Stimulated activated naive CD8-positive, alpha-beta T cell treated with anti-CD3 and anti-CD28 coated beads, Interleukin-15, Interleukin-2, amounts not matched to agents 100 ng/mL and 50 ng/mL, for 24 hours (primary cell): ENCODE data around the gene INPP5J.
A peak's percentile ranks its signal among the peaks of the same experiment; 100 is the strongest.

ENCODE experiments used
- H3K27ac Mint-ChIP-seq: one replicate; pipeline ENCODE4 v1.8.0; 2021; ENCODE audit warnings: mild to moderate bottlenecking, mixed read lengths
- H3K27me3 Mint-ChIP-seq: one replicate; pipeline ENCODE4 v1.8.0; 2021; ENCODE audit warnings: mixed read lengths
- H3K36me3 Mint-ChIP-seq: one replicate; pipeline ENCODE4 v1.8.0; 2021; ENCODE audit warnings: low read depth, mixed read lengths
- H3K4me1 Mint-ChIP-seq: one replicate; pipeline ENCODE4 v1.8.0; 2021; ENCODE audit warnings: low read depth, mixed read lengths
- H3K4me3 Mint-ChIP-seq: one replicate; pipeline ENCODE4 v1.8.0; 2021; ENCODE audit warnings: mild to moderate bottlenecking, mixed read lengths
- H3K9me3 Mint-ChIP-seq: one replicate; pipeline ENCODE4 v1.8.0; 2021; ENCODE audit warnings: mixed read lengths

INPP5J gene

DNA sequence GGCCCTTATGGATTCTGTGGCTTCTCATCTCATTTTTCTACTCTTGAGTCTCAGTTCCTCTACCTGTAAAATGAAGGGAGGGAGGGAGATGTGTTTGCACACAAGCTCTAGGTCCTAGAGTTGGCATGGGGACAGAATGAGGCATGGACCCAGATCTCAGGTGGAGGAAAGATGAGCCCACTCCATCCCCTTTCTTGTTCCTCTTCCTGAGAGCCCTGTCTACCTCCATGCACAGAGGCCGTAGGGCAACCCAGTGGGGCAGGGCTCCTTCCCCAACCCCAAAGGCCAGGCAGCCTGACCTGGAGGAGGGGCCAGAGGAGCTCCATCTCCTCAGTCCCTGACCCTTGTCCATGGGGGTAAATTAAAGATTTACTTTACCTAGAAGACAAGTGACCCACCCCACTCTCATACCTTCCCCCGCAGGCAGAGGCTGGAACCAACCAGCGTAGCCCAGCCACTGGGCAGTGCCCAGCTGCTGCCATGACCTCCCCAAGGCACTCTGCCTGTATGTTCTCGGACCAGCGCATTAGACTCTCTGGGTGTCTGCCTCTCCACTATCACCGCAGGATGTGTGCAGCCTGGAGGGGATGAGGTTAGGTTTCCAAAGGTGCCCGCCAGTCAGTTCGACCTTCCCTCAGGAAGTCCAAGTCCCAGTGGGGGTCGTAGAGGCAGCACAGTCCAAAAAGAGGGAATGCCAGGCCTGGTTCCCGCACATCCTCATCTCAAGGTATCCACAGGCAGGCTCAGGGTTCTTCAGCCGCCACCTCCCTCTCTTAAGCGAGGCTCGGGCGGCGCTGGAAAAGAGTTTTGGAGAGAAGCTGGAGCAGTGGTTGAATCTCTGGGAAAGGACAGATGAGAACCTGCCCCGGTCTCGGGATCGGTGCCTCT is 38.6 kb upstream of the INPP5J start:
- Mint-ChIP-seq H3K9me3 (no peaks in the 10 kb centered on the region), H3K36me3 (peaks cover 3% of the 10 kb centered on the region)

GRCh38 chr22:31084811-31085492 is 37.8 kb upstream of the INPP5J start:
- no peaks in the 10 kb centered on the region for H3K27me3 Mint-ChIP-seq
- H3K9me3 Mint-ChIP-seq = no peaks in the 10 kb centered on the region
- H3K27ac Mint-ChIP-seq = peak overlapping the region; percentile 86
- H3K36me3 Mint-ChIP-seq = peaks cover 3% of the 10 kb centered on the region
- peak overlapping the region; percentile 92 for H3K4me3 Mint-ChIP-seq
- H3K4me1 Mint-ChIP-seq = peaks cover 39% of the 10 kb centered on the region

More for the DNA sequence above, 38.6 kb upstream of the INPP5J start:
- Mint-ChIP-seq H3K4me3 (peak overlapping the region; percentile 92), H3K27me3 (no peaks in the 10 kb centered on the region), H3K4me1 (peaks cover 39% of the 10 kb centered on the region), H3K27ac (peak overlapping the region; percentile 86)

DNA sequence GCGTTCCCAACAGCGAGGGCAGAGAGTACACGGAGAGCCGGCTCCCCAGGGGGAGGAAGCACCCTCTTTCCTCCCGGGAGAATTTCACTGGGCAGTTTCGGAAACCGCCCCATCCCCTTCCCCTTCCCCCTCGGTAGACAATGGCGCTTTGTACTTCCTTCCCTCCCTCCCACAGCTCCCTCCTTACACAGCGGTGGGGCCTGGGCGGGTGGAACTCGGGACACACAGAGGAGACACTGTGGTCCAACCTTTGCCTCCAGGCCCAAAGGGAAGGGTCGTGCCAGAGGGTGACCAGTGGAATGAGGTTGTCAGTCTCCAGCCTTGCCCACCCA is 37.3 kb upstream of the INPP5J start:
- peak overlapping the region; percentile 92 for H3K4me3 Mint-ChIP-seq
- H3K9me3 Mint-ChIP-seq = no peaks in the 10 kb centered on the region
- H3K27ac Mint-ChIP-seq = peak overlapping the region; percentile 85
- no peaks in the 10 kb centered on the region for H3K27me3 Mint-ChIP-seq
- H3K4me1 Mint-ChIP-seq = peaks cover 37% of the 10 kb centered on the region
- H3K36me3 Mint-ChIP-seq = peaks cover 3% of the 10 kb centered on the region

GRCh38 chr22:31085928-31086327 is 36.8 kb upstream of the INPP5J start:
- H3K27me3 Mint-ChIP-seq = no peaks in the 10 kb centered on the region
- no peak overlapping the region for H3K27ac Mint-ChIP-seq
- peaks cover 3% of the 10 kb centered on the region for H3K36me3 Mint-ChIP-seq
- peak overlapping the region; percentile 92 for H3K4me3 Mint-ChIP-seq
- H3K4me1 Mint-ChIP-seq = peaks cover 33% of the 10 kb centered on the region
- no peaks in the 10 kb centered on the region for H3K9me3 Mint-ChIP-seq

DNA sequence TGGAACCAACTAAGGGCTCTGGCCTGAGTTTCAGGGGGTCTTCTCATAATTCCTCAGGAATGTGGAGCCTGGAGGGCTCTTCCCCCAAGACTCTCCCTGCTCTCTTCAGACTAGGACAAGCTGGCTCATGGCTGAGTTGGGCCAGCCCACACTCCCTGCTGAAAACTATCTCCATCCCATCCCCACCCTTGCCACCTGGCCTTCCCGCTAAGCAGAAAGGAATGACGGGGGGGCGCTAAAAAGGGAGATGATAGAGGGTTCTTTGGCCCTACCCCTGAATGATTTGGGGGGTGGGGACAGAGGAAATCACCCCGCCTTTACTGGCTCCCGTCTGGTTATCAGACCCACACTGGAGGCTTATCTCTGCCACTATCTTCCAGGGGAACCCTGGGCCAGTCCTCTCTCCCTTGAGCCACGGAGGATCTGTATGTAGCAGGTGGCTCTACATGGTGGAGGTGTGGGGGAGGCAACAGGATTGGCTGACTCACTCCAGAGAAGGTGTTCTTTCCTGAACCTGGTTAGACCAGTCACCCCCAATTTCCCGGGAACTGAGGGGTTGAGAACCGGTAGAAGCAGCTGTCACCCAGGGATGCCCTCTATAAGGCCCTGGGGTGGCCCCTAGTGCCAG is 35.9 kb upstream of the INPP5J start:
- Mint-ChIP-seq H3K27ac (no peak overlapping the region), H3K9me3 (no peaks in the 10 kb centered on the region), H3K4me1 (peaks cover 29% of the 10 kb centered on the region), H3K4me3 (no peak overlapping the region), H3K36me3 (peaks cover 3% of the 10 kb centered on the region), H3K27me3 (no peaks in the 10 kb centered on the region)

DNA sequence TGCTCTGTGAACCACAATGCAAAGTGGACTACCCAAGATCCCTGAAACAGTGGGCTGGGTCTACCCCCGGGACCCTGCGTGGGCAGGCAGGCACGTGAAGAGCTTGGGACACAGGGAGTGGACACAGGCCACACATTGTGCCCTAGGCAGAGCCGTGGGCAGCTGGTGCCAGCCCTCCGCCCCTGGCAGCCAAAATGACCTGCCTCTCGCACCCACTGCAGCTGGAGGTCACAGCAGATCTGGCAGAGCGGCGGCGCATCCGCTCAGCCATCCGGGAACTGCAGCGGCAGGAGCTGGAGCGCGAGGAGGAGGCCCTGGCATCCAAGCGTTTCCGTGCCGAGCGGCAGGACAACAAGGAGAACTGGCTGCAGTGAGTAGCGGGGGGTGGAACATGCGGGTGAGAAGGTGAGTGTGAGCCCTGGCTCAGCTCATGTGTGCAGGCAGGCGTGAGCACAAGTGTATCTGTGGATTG is 35.0 kb upstream of the INPP5J start:
- H3K4me1 Mint-ChIP-seq = peaks cover 19% of the 10 kb centered on the region
- no peak overlapping the region for H3K4me3 Mint-ChIP-seq
- no peaks in the 10 kb centered on the region for H3K27me3 Mint-ChIP-seq
- peaks cover 3% of the 10 kb centered on the region for H3K36me3 Mint-ChIP-seq
- H3K27ac Mint-ChIP-seq = no peak overlapping the region
- no peaks in the 10 kb centered on the region for H3K9me3 Mint-ChIP-seq

- peaks cover 3% of the 10 kb centered on the region for H3K36me3 Mint-ChIP-seq
- peaks cover 13% of the 10 kb centered on the region for H3K4me1 Mint-ChIP-seq
- no peak overlapping the region for H3K4me3 Mint-ChIP-seq
- no peaks in the 10 kb centered on the region for H3K27me3 Mint-ChIP-seq
- no peak overlapping the region for H3K27ac Mint-ChIP-seq
- no peaks in the 10 kb centered on the region for H3K9me3 Mint-ChIP-seq
Measured at GRCh38 chr22:31088233-31088986, 34.4 kb upstream of the INPP5J start.

DNA sequence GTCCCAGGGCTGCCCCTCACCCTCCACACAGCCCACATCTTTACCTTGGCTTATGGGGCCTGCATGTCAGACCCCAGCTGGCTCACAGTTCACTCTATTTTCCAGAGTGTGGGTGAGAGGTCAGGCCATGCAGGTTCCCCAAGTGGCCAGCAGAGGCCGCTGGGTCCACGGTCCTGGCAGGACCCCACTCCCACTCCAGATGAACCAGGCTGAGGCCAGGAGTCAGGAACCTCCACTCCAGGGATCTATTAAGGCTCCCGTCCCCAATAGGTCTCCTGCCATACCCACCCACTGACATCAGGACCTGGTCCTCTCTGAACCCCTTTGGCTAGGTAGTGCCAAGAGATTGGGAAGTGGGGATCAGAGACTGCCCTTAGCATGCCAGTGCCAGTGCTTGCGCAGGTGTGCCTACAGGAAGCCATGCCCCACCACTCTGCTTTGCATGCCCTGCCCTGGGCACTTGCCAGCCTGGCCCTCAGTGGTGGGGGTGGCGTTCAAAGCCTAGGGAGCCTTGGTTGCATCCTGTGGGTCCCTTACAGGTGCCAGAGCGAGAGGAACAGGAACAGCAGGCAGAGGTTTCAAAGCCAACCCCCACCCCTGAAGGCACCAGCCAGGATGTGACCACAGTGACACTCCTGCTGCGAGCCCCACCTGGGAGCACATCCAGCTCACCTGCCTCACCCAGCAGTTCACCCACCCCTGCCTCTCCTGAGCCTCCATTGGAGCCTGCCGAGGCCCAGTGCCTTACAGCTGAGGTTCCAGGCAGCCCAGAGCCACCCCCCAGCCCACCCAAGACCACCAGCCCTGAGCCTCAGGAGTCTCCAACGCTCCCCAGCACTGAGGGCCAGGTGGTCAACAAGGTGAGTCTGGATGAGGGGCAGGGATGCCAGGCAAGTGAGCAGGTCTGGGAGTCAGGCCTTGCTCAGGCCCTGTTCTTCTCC is 33.3 kb upstream of the INPP5J start:
- no peaks in the 10 kb centered on the region for H3K9me3 Mint-ChIP-seq
- H3K27ac Mint-ChIP-seq = no peak overlapping the region

GRCh38 chr22:31090217-31091085 is 32.3 kb upstream of the INPP5J start:
- Mint-ChIP-seq H3K4me1 (no peaks in the 10 kb centered on the region), H3K27ac (no peak overlapping the region), H3K9me3 (no peaks in the 10 kb centered on the region), H3K36me3 (no peaks in the 10 kb centered on the region), H3K4me3 (no peak overlapping the region), H3K27me3 (no peaks in the 10 kb centered on the region)

More for the DNA sequence above, 33.3 kb upstream of the INPP5J start:
- peaks cover under 1% of the 10 kb centered on the region for H3K36me3 Mint-ChIP-seq
- H3K4me1 Mint-ChIP-seq = peaks cover 3% of the 10 kb centered on the region
- no peak overlapping the region for H3K4me3 Mint-ChIP-seq
- H3K27me3 Mint-ChIP-seq = no peaks in the 10 kb centered on the region

- H3K27ac Mint-ChIP-seq = no peak overlapping the region
- H3K27me3 Mint-ChIP-seq = no peaks in the 10 kb centered on the region
- H3K4me3 Mint-ChIP-seq = no peak overlapping the region
- H3K4me1 Mint-ChIP-seq = no peaks in the 10 kb centered on the region
- H3K36me3 Mint-ChIP-seq = no peaks in the 10 kb centered on the region
- no peaks in the 10 kb centered on the region for H3K9me3 Mint-ChIP-seq
Measured at GRCh38 chr22:31091106-31091975, 31.4 kb upstream of the INPP5J start.

DNA sequence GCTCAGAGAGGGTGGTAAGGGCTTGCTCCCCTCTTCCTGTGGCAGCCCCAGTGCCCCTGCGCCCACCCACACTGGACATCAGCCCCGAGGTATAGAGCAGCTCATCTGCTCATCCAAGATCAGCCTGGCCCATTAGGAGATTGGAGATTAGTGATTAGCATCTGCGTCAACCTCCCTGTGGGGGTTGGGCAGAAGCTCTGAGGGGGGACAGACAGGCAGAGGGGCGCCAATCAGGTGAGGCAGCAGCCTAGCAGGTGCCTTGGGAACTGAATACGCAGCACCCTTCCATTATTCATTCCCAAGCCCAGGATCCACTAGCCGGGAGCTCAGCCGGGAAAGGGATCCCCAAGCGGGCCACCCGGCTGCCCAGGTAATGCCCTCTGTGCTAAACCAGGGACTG is 30.6 kb upstream of the INPP5J start:
- no peaks in the 10 kb centered on the region for H3K27me3 Mint-ChIP-seq

GRCh38 chr22:31093086-31093850 is 29.5 kb upstream of the INPP5J start:
- no peak overlapping the region for H3K27ac Mint-ChIP-seq
- no peaks in the 10 kb centered on the region for H3K9me3 Mint-ChIP-seq
- no peaks in the 10 kb centered on the region for H3K4me1 Mint-ChIP-seq
- no peaks in the 10 kb centered on the region for H3K36me3 Mint-ChIP-seq
- no peak overlapping the region for H3K4me3 Mint-ChIP-seq
- no peaks in the 10 kb centered on the region for H3K27me3 Mint-ChIP-seq

More for the DNA sequence above, 30.6 kb upstream of the INPP5J start:
- no peaks in the 10 kb centered on the region for H3K36me3 Mint-ChIP-seq
- no peaks in the 10 kb centered on the region for H3K4me1 Mint-ChIP-seq
- H3K9me3 Mint-ChIP-seq = no peaks in the 10 kb centered on the region
- no peak overlapping the region for H3K27ac Mint-ChIP-seq
- no peak overlapping the region for H3K4me3 Mint-ChIP-seq
